Heart left ventricle (tissue), 13 donors: ENCODE data around the gene CDH20.

ENCODE experiments used
- CTCF ChIP-seq, 12 donors: fragments of 200-600 bp; sonication (generic) in 4 of 12; IDR thresholded peaks; one replicate each; pipeline versions ENCODE4 v1.5.0 to v1.8.0; 2018 to 2022; ENCODE audit warnings: antibody characterized with exemption in 12 of 12, mild to moderate bottlenecking in 5 of 12
- POLR2A ChIP-seq, 2 donors: fragments of 450-650 bp; IDR thresholded peaks; one replicate each; pipeline ENCODE4 v1.6.1; 2017; ENCODE audit warnings: antibody characterized with exemption in 2 of 2, mild to moderate bottlenecking in 2 of 2, moderate library complexity in 2 of 2
- donor health status: ischemic (EF 13 %, LVEDD 7.1; RV severe dilation, severe dysfunction).
- donor health status: DM: no; HTN: yes; CAD: no.
- donor health status: DM: no; HTN: no; CAD: no.
- donor health status: ischemic (EF 25% LVEDD 6.9; RV normal size, moderate dysfunction).
- donor health status: ischemic (EF 25% LVEDD 5.7; RV mildly dilated, moderate dysfunction).
- donor health status: ischemic (EF 35%, LVEDD 5.7; RV mildly dilated, moderate dysfunction).
- donor health status: nonischemic (EF 11% LVEDD 7.7; RV severe dilation, severe dysfunction).
- donor health status: DM: yes; HTN: yes; CAD: no.
- donor health status: PGD.
- donor health status: ischemic (EF 29% LVEDD 5.4; RV normal size, mild dysfunction).
- donor health status: nonischemic (EF 23%, LVEDD 6.1; RV moderate dilation, normal function).

GRCh38 chr18:61543518-61543917, 210.3 kb downstream of the CDH20 start:
- no peak for TF ChIP-seq POLR2A (IDR thresholded peaks at IDR 0.05)
- TF ChIP-seq CTCF (IDR thresholded peaks at IDR 0.05): no peak
